Heart left ventricle (tissue), 16 donors: ENCODE data around the gene GADL1. TPM values are rescaled to one million over a fixed set of nuclear protein-coding genes. Genes with fewer than 3 reads are reported as not detected.

Source experiments
- ATAC-seq, 4 donors: fragments of 200-7000 bp; cut with Tn5 transposase; one replicate each; pipeline ENCODE4 v1.9.1; 2020 to 2022; ENCODE audit warnings: moderate library complexity in 4 of 4, mild to moderate bottlenecking in 3 of 4, moderate number of reproducible peaks in 1 of 4
- DNase-seq, 5 donors: peaks; one replicate each; pipeline ENCODE4 v3.0.0-alpha.2; 2020
- H3K27ac ChIP-seq, 12 donors: fragments of 200-600 bp; sonication (generic) in 4 of 12; one replicate each; pipeline versions ENCODE4 v1.5.0 to v1.8.0; 2016 to 2022; ENCODE audit warnings: mild to moderate bottlenecking in 2 of 12
- H3K27me3 ChIP-seq, 9 donors: fragments of 200-600 bp; sonication (generic) in 2 of 9; one replicate each; pipeline versions ENCODE4 v1.5.1 to v1.8.0; 2016 to 2022; ENCODE audit warnings: mild to moderate bottlenecking in 3 of 9
- H3K36me3 ChIP-seq, 9 donors: fragments of 200-600 bp; sonication (generic) in 2 of 9; one replicate each; pipeline versions ENCODE4 v1.5.0 to v1.8.0; 2018 to 2022; ENCODE audit warnings: mild to moderate bottlenecking in 2 of 9
- H3K4me1 ChIP-seq, 12 donors: fragments of 200-600 bp; sonication (generic) in 4 of 12; one replicate each; pipeline versions ENCODE4 v1.5.0 to v1.8.0; 2016 to 2022; ENCODE audit warnings: mild to moderate bottlenecking in 3 of 12
- H3K4me3 ChIP-seq, 12 donors: fragments of 200-600 bp; sonication (generic) in 4 of 12; one replicate each; pipeline versions ENCODE4 v1.5.0 to v1.8.0; 2017 to 2022; ENCODE audit warnings: mild to moderate bottlenecking in 9 of 12, moderate library complexity in 4 of 12
- H3K9me3 ChIP-seq, 12 donors: fragments of 200-600 bp; sonication (generic) in 4 of 12; one replicate each; pipeline versions ENCODE4 v1.5.0 to v1.8.0; 2016 to 2022; ENCODE audit warnings: mild to moderate bottlenecking in 1 of 12
- POLR2A ChIP-seq, 2 donors: fragments of 450-650 bp; IDR thresholded peaks; one replicate each; pipeline ENCODE4 v1.6.1; 2017; ENCODE audit warnings: antibody characterized with exemption in 2 of 2, mild to moderate bottlenecking in 2 of 2, moderate library complexity in 2 of 2
- WGBS, 4 donors: extraction: QIAGEN DNeasy Blood & Tissue Kit in 2 of 4; methylation state at CpG; one replicate each; pipeline versions ENCODE4 v1.1.5 to v1.1.7; 2013 to 2018; 5-methylcytosine and 5-hydroxymethylcytosine counted together
- intact Hi-C, 10 donors: fragments of 100-400 bp; cut with DNase I; formaldehyde crosslinking; loops; one replicate each; pipeline versions ENCODE4 v1.11.1 to v1.14.2; 2022
- polyA plus RNA-seq, 2 donors: library from polyadenylated mRNA; stranded (reverse); fragments of 200-250 nt; gene quantifications; one replicate each; pipeline ENCODE4 v1.2.3, GENCODE V29; 2013
- total RNA-seq, 9 donors: library from RNA; depleted of rRNA in 2 of 9; stranded (reverse); fragments of >200 nt in 2 of 9; fragmentation: NEBNext Ultra II Directional in 3 of 9; extraction: Animal tissue kit (Norgen Biotek cat#: 25700) in 3 of 9; gene quantifications; one replicate each; pipeline versions ENCODE4 v1.1.0 to v1.2.4, GENCODE V29; 2016 to 2023
- TF ChIP-seq, protein P1 (sequence below), 12 donors: fragments of 200-600 bp; sonication (generic) in 4 of 12; IDR thresholded peaks; one replicate each; pipeline versions ENCODE4 v1.5.0 to v1.8.0; 2018 to 2022; ENCODE audit warnings: antibody characterized with exemption in 12 of 12, mild to moderate bottlenecking in 5 of 12
- donor health status: ischemic (EF 13 %, LVEDD 7.1; RV severe dilation, severe dysfunction).
- donor health status: healthy with polysubstance abuse.
- donor health status: DM: no; HTN: yes; CAD: no.
- donor health status: DM: no; HTN: no; CAD: no.
- donor health status: ischemic (EF 25% LVEDD 6.9; RV normal size, moderate dysfunction).
- donor health status: ischemic (EF 25% LVEDD 5.7; RV mildly dilated, moderate dysfunction).
- donor health status: healthy.
- donor health status: DM: yes; HTN: yes; CAD: no.
- donor health status: ischemic (EF 35%, LVEDD 5.7; RV mildly dilated, moderate dysfunction).
- donor health status: nonischemic (EF 11% LVEDD 7.7; RV severe dilation, severe dysfunction).
- donor health status: DM: yes; HTN: yes; CAD: no.
- donor health status: PGD.
- donor health status: ischemic (EF 29% LVEDD 5.4; RV normal size, mild dysfunction).
- donor health status: nonischemic (EF 23%, LVEDD 6.1; RV moderate dilation, normal function).

The GADL1 gene
- total and polyA plus RNA-seq, 11 donors: 0.03 to 0.59 (median 0.18) TPM; not detected in 3

- intact Hi-C loops: no loop called here
- TF ChIP-seq, protein P1, sequence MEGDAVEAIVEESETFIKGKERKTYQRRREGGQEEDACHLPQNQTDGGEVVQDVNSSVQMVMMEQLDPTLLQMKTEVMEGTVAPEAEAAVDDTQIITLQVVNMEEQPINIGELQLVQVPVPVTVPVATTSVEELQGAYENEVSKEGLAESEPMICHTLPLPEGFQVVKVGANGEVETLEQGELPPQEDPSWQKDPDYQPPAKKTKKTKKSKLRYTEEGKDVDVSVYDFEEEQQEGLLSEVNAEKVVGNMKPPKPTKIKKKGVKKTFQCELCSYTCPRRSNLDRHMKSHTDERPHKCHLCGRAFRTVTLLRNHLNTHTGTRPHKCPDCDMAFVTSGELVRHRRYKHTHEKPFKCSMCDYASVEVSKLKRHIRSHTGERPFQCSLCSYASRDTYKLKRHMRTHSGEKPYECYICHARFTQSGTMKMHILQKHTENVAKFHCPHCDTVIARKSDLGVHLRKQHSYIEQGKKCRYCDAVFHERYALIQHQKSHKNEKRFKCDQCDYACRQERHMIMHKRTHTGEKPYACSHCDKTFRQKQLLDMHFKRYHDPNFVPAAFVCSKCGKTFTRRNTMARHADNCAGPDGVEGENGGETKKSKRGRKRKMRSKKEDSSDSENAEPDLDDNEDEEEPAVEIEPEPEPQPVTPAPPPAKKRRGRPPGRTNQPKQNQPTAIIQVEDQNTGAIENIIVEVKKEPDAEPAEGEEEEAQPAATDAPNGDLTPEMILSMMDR (IDR thresholded peaks at IDR 0.05): no peak
- no peak for TF ChIP-seq POLR2A (IDR thresholded peaks at IDR 0.05)
- no peak for DNase-seq
- no peaks in the 10 kb centered on the region for H3K9me3 ChIP-seq
- ATAC-seq: peak in 3 of 4 donors; percentile 27 to 55 (median 32)
- H3K27ac ChIP-seq: peak overlapping the region in 9 of 12 donors; percentile 36 to 93 (median 65)
- WGBS, 4 donors: 80 to 100% (median 96%) methylated on average over 1 of the region's 1 CpG
- peaks cover 0 to 25% (median 4%) of the 10 kb centered on the region in 12 donors for H3K4me1 ChIP-seq
- H3K4me3 ChIP-seq: no peak overlapping the region
- no peaks in the 10 kb centered on the region for H3K36me3 ChIP-seq
- H3K27me3 ChIP-seq: no peaks in the 10 kb centered on the region
Observed at GRCh38 chr3:30827080-30827479, 67.4 kb downstream of the GADL1 start.

DNA sequence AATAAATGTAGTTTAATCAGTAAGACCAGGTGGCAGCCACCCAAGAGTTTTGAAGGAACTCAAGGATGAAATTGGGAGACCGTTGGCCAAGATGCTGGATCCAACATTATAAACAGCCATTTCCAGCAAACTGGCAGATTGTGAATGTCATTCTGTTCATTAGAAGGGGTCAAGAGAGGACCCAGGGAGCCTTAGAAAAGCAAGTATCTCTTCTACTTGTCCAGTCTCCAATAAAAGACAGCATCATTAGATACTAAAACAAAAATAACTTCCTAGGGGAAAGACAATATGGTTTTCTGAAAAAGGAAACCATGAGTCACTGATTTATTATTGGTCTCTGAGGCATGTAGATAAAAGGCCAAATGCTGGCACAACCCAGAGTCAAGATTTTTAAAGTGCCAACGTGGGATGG is 67.9 kb downstream of the GADL1 start:
- peaks cover 0 to 25% (median 4%) of the 10 kb centered on the region in 12 donors for H3K4me1 ChIP-seq
- no peak for TF ChIP-seq POLR2A (IDR thresholded peaks at IDR 0.05)
- TF ChIP-seq, protein P1 (IDR thresholded peaks at IDR 0.05): no peak
- intact Hi-C loops: no loop called here
- H3K4me3 ChIP-seq: no peak overlapping the region
- H3K27me3 ChIP-seq: no peaks in the 10 kb centered on the region
- H3K9me3 ChIP-seq: no peaks in the 10 kb centered on the region
- WGBS, 4 donors: 15 to 21% (median 18%) methylated on average over 2 of the region's 2 CpGs
- peak; percentile 90 to 98 (median 94) for ATAC-seq
- H3K36me3 ChIP-seq: no peaks in the 10 kb centered on the region
- peak overlapping the region in 10 of 12 donors; percentile 36 to 93 (median 68) for H3K27ac ChIP-seq
- no peak for DNase-seq

- H3K9me3 ChIP-seq: no peaks in the 10 kb centered on the region
- intact Hi-C loops: no loop called here
- H3K36me3 ChIP-seq: no peaks in the 10 kb centered on the region
- 63 to 75% (median 69%) methylated on average over 3 of the region's 3 CpGs for WGBS, 4 donors
- H3K4me1 ChIP-seq: peaks cover 0 to 5% (median 0%) of the 10 kb centered on the region in 12 donors
- H3K4me3 ChIP-seq: no peak overlapping the region
- H3K27me3 ChIP-seq: no peaks in the 10 kb centered on the region
- DNase-seq: no peak
- ATAC-seq: no peak
- H3K27ac ChIP-seq: no peak overlapping the region
- TF ChIP-seq, protein P1 (IDR thresholded peaks at IDR 0.05): no peak
- no peak for TF ChIP-seq POLR2A (IDR thresholded peaks at IDR 0.05)
Observed at GRCh38 chr3:30819067-30819798, 75.2 kb downstream of the GADL1 start.

GRCh38 chr3:30813734-30814133 is 80.7 kb downstream of the GADL1 start:
- Histone ChIP-seq H3K36me3 (no peaks in the 10 kb centered on the region), H3K4me1 (peaks cover 0 to 18% (median 10%) of the 10 kb centered on the region in 12 donors), H3K27me3 (no peaks in the 10 kb centered on the region), H3K4me3 (no peak overlapping the region), H3K9me3 (no peaks in the 10 kb centered on the region), H3K27ac (no peak overlapping the region)
- 72 to 83% (median 81%) methylated on average over 4 of the region's 4 CpGs for WGBS, 4 donors
- TF ChIP-seq, protein P1 (IDR thresholded peaks at IDR 0.05): no peak
- no peak for TF ChIP-seq POLR2A (IDR thresholded peaks at IDR 0.05)
- intact Hi-C loops: no loop called here
- no peak for DNase-seq
- no peak for ATAC-seq
